Stomach (tissue), 9 donors: ENCODE results near the gene GALNT2. TPM values are rescaled to one million over a fixed set of nuclear protein-coding genes. Genes with fewer than 3 reads are reported as not detected.

Experiments used
- DNase-seq, 2 donors: peaks; one replicate each; pipeline versions ENCODE4 v3.0.0 to v3.0.0-alpha.2; 2013 to 2019
- H3K27ac ChIP-seq, 5 donors: fragments of 200-600 bp in 4 of 5; sonication (generic) in 4 of 5; one replicate each; pipeline ENCODE4 v1.5.1; 2013 to 2019; ENCODE audit warnings: mild to moderate bottlenecking in 1 of 5, moderate library complexity in 1 of 5
- H3K27me3 ChIP-seq, 3 donors: fragments of 200-600 bp; sonication (generic); one replicate each; pipeline ENCODE4 v1.5.1; 2017 to 2019; ENCODE audit warnings: mixed run types in 1 of 3
- H3K36me3 ChIP-seq, 4 donors: fragments of 200-600 bp; sonication (generic); 1 replicate in 3 of 4; 2 replicates in 1 of 4; pipeline ENCODE4 v1.5.1; 2016 to 2019
- H3K4me1 ChIP-seq, 4 donors: fragments of 200-600 bp; sonication (generic); one replicate each; pipeline ENCODE4 v1.5.1; 2016 to 2019
- H3K4me3 ChIP-seq, 4 donors: fragments of 200-600 bp; sonication (generic) in 3 of 4; one replicate each; pipeline ENCODE4 v1.5.1; 2016 to 2019; ENCODE audit warnings: mild to moderate bottlenecking in 1 of 4
- H3K9me3 ChIP-seq, 4 donors: fragments of 200-600 bp; sonication (generic); one replicate each; pipeline ENCODE4 v1.5.1; 2016 to 2019
- CTCF ChIP-seq, 7 experiments: fragments of 450-650 bp in 4 of 7; fragments of 200-600 bp in 3 of 7; sonication (generic) in 3 of 7; IDR thresholded peaks; one replicate each; pipeline ENCODE4 v1.5.1; 2016 to 2019; ENCODE audit warnings: antibody characterized with exemption in 7 of 7, control low read depth in 2 of 7, mild to moderate bottlenecking in 1 of 7
- EP300 ChIP-seq: sonication (generic); formaldehyde crosslinking; IDR thresholded peaks from one replicate; pipeline ENCODE4 v1.6.1; 2017; ENCODE audit warnings: antibody characterized with exemption
- POLR2A ChIP-seq, 4 donors: fragments of 450-650 bp; IDR thresholded peaks; one replicate each; pipeline ENCODE4 v1.6.1; 2016; ENCODE audit warnings: antibody characterized with exemption in 4 of 4, control low read depth in 2 of 4, mild to moderate bottlenecking in 1 of 4, moderate library complexity in 1 of 4
- POLR2AphosphoS5 ChIP-seq, 3 donors: sonication (generic); formaldehyde crosslinking; IDR thresholded peaks; one replicate each; pipeline ENCODE4 v1.6.1; 2016; ENCODE audit warnings: antibody characterized with exemption in 3 of 3
- whole genome bisulfite sequencing, 5 donors: extraction: QIAGEN DNeasy Blood & Tissue Kit in 3 of 5; methylation state at CpG; one replicate each; pipeline versions ENCODE4 v1.1.5 to v1.1.7; 2013 to 2018; 5-methylcytosine and 5-hydroxymethylcytosine counted together
- intact Hi-C: fragments of 100-400 bp; cut with DNase I; formaldehyde crosslinking; loops from one replicate; pipeline ENCODE4 v1.15.1; 2023; ENCODE audit warnings: low total_unique reads
- polyA plus RNA-seq, 3 donors: library from polyadenylated mRNA; stranded (reverse); fragments of 200-250 nt; gene quantifications; one replicate each; pipeline ENCODE4 v1.2.3, GENCODE V29; 2013
- total RNA-seq, 5 donors: library from RNA; depleted of rRNA; stranded (reverse); fragments of >200 nt; gene quantifications; one replicate each; pipeline versions ENCODE4 v1.1.0 to v1.2.3, GENCODE V29; 2014 to 2016
- donor health status: healthy with polysubstance abuse.
- donor health status: Bipolar disorder and iron deficiency.
- donor health status: healthy.

The GALNT2 gene
- total and polyA plus RNA-seq, 8 donors = 5.5 to 101 (median 43.1) TPM

DNA sequence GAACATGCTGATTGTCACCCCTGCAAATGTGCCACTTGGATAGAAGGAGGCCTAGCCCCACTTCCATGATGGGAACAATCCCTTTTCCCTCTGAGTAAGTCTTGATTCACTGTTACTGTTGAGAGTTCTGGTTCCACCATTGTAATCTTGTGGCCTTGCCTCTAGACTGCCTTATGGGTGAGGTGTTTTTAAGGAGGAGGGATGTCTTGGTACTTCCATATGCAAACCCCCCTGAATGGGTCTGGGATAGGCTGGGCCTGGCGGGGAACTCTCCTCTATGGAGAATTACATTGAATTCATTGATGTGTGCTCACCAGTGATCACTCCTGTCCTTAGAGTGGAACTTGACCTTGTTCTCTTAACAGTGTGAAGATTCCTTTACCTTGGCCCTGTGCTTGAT is 5.8 kb downstream of the GALNT2 start:
- peaks cover 0 to 11% (median 0%) of the 10 kb centered on the region in 4 donors for H3K36me3 ChIP-seq
- no peaks in the 10 kb centered on the region for H3K27me3 ChIP-seq
- TF ChIP-seq POLR2A (IDR thresholded peaks at IDR 0.05) (no peak), EP300 (no peak), POLR2AphosphoS5 (IDR thresholded peaks at IDR 0.05) (no peak), CTCF (IDR thresholded peaks at IDR 0.05) (no peak)
- no peak overlapping the region for H3K4me3 ChIP-seq
- no peaks in the 10 kb centered on the region for H3K9me3 ChIP-seq
- H3K4me1 ChIP-seq = peaks cover 36 to 88% (median 62%) of the 10 kb centered on the region in 4 donors
- WGBS, 5 donors = 96 to 100% (median 100%) methylated on average over 1 of the region's 1 CpG
- intact Hi-C loops = no loop called here
- peak overlapping the region in 2 of 5 donors; percentile 2 to 26 for H3K27ac ChIP-seq
- no peak for DNase-seq

GRCh38 chr1:230073371-230074035 is 6.5 kb downstream of the GALNT2 start:
- Histone ChIP-seq H3K4me1 (peaks cover 30 to 89% (median 61%) of the 10 kb centered on the region in 4 donors), H3K9me3 (no peaks in the 10 kb centered on the region), H3K36me3 (peaks cover 0 to 11% (median 0%) of the 10 kb centered on the region in 4 donors), H3K4me3 (no peak overlapping the region), H3K27ac (peak overlapping the region in 2 of 5 donors; percentile 26 to 33), H3K27me3 (no peaks in the 10 kb centered on the region)
- no peak for DNase-seq
- 49 to 71% (median 55%) methylated on average over 4 of the region's 4 CpGs for WGBS, 5 donors
- intact Hi-C loops = no loop called here
- TF ChIP-seq EP300 (no peak), CTCF (IDR thresholded peaks at IDR 0.05) (no peak), POLR2A (IDR thresholded peaks at IDR 0.05) (no peak), POLR2AphosphoS5 (IDR thresholded peaks at IDR 0.05) (no peak)

DNA sequence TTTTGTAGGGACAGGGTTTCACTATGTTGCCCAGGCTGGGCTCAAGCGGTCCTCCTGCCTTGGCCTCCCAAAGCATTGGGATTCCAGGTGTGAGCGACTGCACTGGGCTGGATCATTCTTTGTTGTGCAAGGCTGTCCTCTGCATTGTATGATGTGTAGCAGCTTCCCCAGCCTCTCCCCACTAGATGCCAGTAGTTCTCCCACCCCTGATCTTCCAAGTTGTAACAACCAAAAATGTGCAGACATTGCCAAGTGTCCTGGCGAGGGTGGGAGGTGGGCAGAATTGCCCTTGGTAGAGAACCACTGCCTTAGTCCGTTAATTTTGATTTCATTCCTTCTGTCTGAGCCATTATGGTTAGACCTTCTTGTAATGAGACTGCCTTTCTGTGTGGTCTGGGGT is 7.2 kb downstream of the GALNT2 start:
- peaks cover 0 to 11% (median 0%) of the 10 kb centered on the region in 4 donors for H3K36me3 ChIP-seq
- H3K4me3 ChIP-seq = no peak overlapping the region
- H3K27me3 ChIP-seq = no peaks in the 10 kb centered on the region
- 82 to 96% (median 92%) methylated on average over 2 to 4 of the region's 4 CpGs for WGBS, 5 donors
- no peaks in the 10 kb centered on the region for H3K9me3 ChIP-seq
- no peak for DNase-seq
- peaks cover 23 to 89% (median 58%) of the 10 kb centered on the region in 4 donors for H3K4me1 ChIP-seq
- TF ChIP-seq POLR2A (IDR thresholded peaks at IDR 0.05) = no peak
- peak overlapping the region in 2 of 5 donors; percentile 26 to 33 for H3K27ac ChIP-seq
- intact Hi-C loops = no loop called here

DNA sequence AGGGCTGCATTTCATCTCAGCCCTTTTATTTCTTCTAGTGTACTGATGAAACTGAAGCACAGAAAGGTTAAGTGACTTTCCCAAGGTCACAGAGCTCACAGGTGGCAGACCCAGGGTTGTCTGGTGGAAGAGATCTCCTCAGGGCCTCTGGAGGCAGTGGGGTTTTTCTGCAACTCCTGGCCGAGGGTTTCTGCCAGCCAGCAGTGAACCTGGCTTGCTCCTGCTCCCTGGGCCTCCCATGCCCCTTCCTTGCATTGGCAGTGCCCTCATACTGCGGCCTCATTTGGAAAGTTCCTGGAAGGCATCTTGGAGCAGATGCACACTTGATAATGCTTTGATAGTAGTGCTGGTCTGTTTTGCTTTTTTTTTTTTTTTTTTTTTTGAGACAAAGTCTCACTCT is 7.7 kb downstream of the GALNT2 start:
- Histone ChIP-seq H3K36me3 (peaks cover 0 to 11% (median 0%) of the 10 kb centered on the region in 4 donors), H3K4me3 (no peak overlapping the region), H3K4me1 (peaks cover 18 to 89% (median 55%) of the 10 kb centered on the region in 4 donors), H3K27ac (peak overlapping the region in 1 of 5 donors; percentile 26), H3K27me3 (no peaks in the 10 kb centered on the region), H3K9me3 (no peaks in the 10 kb centered on the region)
- intact Hi-C loops = no loop called here
- DNase-seq = no peak
- TF ChIP-seq CTCF (IDR thresholded peaks at IDR 0.05) = no peak
- no peak for TF ChIP-seq POLR2A (IDR thresholded peaks at IDR 0.05)
- TF ChIP-seq EP300 = no peak
- no peak for TF ChIP-seq POLR2AphosphoS5 (IDR thresholded peaks at IDR 0.05)
- 61 to 87% (median 69%) methylated on average over 2 of the region's 2 CpGs for WGBS, 5 donors

DNA sequence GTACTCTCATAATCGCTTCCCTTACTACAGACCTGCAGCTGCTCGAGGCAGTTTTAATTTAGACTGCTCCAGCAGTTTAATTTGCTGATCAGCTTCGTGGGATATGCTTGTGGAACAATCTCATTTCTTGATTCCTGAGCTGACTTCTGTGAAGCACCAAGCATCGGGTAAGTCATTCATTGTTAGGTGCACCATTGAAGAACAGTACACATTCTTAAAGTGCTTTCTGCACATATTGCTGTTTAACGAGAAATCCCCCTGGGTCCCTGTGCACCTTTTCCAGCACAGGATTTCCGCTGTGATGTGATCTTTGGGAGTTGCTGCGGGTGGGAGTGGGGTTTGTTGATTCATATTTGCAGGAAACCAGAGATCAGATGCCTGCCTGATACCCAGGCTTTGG is 9.1 kb downstream of the GALNT2 start:
- no peak for DNase-seq
- 84 to 92% (median 87%) methylated on average over 7 of the region's 7 CpGs for WGBS, 5 donors
- no peaks in the 10 kb centered on the region for H3K27me3 ChIP-seq
- peaks cover 0 to 11% (median 0%) of the 10 kb centered on the region in 4 donors for H3K36me3 ChIP-seq
- H3K27ac ChIP-seq = no peak overlapping the region
- H3K4me3 ChIP-seq = no peak overlapping the region
- peaks cover 16 to 89% (median 55%) of the 10 kb centered on the region in 4 donors for H3K4me1 ChIP-seq
- H3K9me3 ChIP-seq = no peaks in the 10 kb centered on the region
- intact Hi-C loops = no loop called here
- TF ChIP-seq POLR2AphosphoS5 (IDR thresholded peaks at IDR 0.05) (no peak), CTCF (IDR thresholded peaks at IDR 0.05) (no peak), POLR2A (IDR thresholded peaks at IDR 0.05) (no peak), EP300 (no peak)
